K562 (cell line): ENCODE data around the gene DTYMK.

Source experiments
- CREB1 ChIP-seq, 2 experiments: sonication (generic) in 1 of 2; formaldehyde crosslinking in 1 of 2; IDR thresholded peaks; 2 replicates each; pipeline versions ENCODE4 v1.6.1 to v1.8.0; 2012 to 2022; ENCODE audit warnings: inconsistent platforms in 1 of 2, mild to moderate bottlenecking in 1 of 2, missing genetic modification reagents in 1 of 2, moderate library complexity in 1 of 2
- CTCF ChIP-seq, 3 experiments: IDR thresholded peaks in 2 of 3; conservative IDR thresholded peaks in 1 of 3; 2 replicates each; pipeline ENCODE4 v1.5.1; 2011 to 2012; ENCODE audit warnings: low read length in 3 of 3, mild to moderate bottlenecking in 3 of 3, control low read depth in 2 of 3, improper control_type of control experiment in 1 of 3, inconsistent platforms in 1 of 3, low read depth in 1 of 3, mixed read lengths in 1 of 3, moderate library complexity in 1 of 3; ENCODE audit not compliant: insufficient read depth in 2 of 3
- KAT7 ChIP-seq: sonication (generic); formaldehyde crosslinking; IDR thresholded peaks from 2 replicates; pipeline ENCODE4 v1.8.0; 2022; ENCODE audit warnings: missing genetic modification reagents, mild to moderate bottlenecking, borderline replicate concordance
- RAD21 ChIP-seq, 2 experiments: fragments of 250-450 bp in 1 of 2; fragments of 450-650 bp in 1 of 2; sonication (Bioruptor Pico) in 1 of 2; formaldehyde crosslinking in 1 of 2; IDR thresholded peaks in 1 of 2; conservative IDR thresholded peaks in 1 of 2; 2 replicates each; pipeline versions ENCODE4 v1.4.0 to v1.8.0; 2020 to 2022; ENCODE audit warnings: mild to moderate bottlenecking in 2 of 2, moderate library complexity in 1 of 2
- RBM39 ChIP-seq: fragments of 200-400 bp; formaldehyde crosslinking; optimal IDR thresholded peaks from 2 replicates; pipeline ENCODE3; 2018; ENCODE audit warnings: low read depth, low read length
- SIN3A ChIP-seq, 2 experiments: fragments of 150-350 bp in 1 of 2; IDR thresholded peaks; 2 replicates each; pipeline ENCODE4 v1.6.1; 2011 to 2016; ENCODE audit warnings: borderline replicate concordance in 2 of 2, low read depth in 2 of 2, low read length in 2 of 2, mild to moderate bottlenecking in 2 of 2, moderate library complexity in 2 of 2; ENCODE audit not compliant: control insufficient read depth in 1 of 2
- ZFX ChIP-seq: sonication (generic); formaldehyde crosslinking; IDR thresholded peaks from 2 replicates; pipeline ENCODE4 v1.8.0; 2022; ENCODE audit warnings: mild to moderate bottlenecking, missing genetic modification reagents, moderate library complexity
- TF ChIP-seq, protein P1 (sequence below), 2 experiments: fragments of 450-650 bp; formaldehyde crosslinking in 1 of 2; IDR thresholded peaks; 2 replicates each; pipeline versions ENCODE4 v1.4.0 to v1.6.1; 2014 to 2020; ENCODE audit warnings: mild to moderate bottlenecking in 2 of 2, borderline replicate concordance in 1 of 2, low read depth in 1 of 2

DNA sequence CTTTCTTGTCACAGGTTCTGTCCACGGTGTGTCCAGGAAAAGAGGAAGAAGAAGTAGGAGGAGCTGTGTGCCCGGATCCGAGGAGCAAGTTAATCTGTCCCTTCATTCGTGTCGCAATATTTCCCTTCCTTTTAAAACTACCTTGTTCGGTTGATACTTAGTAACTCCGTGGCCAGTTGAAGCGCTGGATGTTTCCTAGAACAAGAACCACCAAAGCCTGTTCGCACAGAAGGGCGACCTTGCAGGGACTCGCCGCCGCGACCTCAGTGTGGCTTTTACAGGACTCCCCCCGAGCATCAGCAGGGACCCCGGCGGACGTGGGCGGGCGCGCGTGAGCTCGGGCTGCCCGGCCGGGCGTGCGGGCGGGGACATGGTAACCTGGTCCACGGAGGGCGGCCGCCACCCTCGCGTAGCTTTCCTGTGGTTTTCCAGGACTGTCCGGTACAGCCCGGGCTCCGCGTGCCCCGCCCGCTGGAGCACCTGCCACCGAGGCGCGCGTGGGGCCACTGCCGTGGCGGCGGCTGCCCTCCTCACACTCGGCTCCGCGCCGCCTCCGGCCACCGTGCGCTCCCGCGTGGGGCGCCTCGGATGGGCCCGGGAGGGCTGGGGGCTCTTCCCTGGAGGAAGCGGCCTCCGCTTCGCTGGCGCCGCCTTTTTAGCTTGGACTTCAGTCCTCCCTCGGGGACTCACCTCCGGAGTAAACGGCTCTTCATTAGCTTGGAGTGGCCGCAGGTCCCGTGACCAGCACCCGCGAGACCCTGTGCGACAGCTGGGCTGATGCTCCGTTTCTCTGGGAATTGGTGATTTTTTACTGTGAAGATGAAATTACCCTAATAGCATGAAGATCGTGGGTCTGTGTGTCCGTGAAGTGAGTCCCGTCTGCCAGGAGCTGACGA is 38.6 kb upstream of the DTYMK start:
- TF ChIP-seq CREB1 (IDR thresholded peaks at IDR 0.05) (no peak), CREB1 (CRISPR knock-in tag; IDR thresholded peaks at IDR 0.05) (no peak), ZFX (CRISPR knock-in tag) (no peak), KAT7 (CRISPR knock-in tag) (no peak), RBM39 (no peak), CTCF (IDR thresholded peaks at IDR 0.05 in 2 of 3, conservative IDR thresholded peaks at IDR 0.05 in 1 of 3; ENCODE audit: insufficient read depth in 2 of 3, low read depth in 1 of 3, low read length in 3 of 3) (no peak), SIN3A (IDR thresholded peaks at IDR 0.05; ENCODE audit: borderline replicate concordance in 2 of 2, control insufficient read depth in 1 of 2, low read depth in 2 of 2, low read length in 2 of 2) (no peak), RAD21 (CRISPR knock-in tag; conservative IDR thresholded peaks at IDR 0.05 in 1 of 2, IDR thresholded peaks at IDR 0.05 in 1 of 2) (no peak)
- TF ChIP-seq, protein P1, sequence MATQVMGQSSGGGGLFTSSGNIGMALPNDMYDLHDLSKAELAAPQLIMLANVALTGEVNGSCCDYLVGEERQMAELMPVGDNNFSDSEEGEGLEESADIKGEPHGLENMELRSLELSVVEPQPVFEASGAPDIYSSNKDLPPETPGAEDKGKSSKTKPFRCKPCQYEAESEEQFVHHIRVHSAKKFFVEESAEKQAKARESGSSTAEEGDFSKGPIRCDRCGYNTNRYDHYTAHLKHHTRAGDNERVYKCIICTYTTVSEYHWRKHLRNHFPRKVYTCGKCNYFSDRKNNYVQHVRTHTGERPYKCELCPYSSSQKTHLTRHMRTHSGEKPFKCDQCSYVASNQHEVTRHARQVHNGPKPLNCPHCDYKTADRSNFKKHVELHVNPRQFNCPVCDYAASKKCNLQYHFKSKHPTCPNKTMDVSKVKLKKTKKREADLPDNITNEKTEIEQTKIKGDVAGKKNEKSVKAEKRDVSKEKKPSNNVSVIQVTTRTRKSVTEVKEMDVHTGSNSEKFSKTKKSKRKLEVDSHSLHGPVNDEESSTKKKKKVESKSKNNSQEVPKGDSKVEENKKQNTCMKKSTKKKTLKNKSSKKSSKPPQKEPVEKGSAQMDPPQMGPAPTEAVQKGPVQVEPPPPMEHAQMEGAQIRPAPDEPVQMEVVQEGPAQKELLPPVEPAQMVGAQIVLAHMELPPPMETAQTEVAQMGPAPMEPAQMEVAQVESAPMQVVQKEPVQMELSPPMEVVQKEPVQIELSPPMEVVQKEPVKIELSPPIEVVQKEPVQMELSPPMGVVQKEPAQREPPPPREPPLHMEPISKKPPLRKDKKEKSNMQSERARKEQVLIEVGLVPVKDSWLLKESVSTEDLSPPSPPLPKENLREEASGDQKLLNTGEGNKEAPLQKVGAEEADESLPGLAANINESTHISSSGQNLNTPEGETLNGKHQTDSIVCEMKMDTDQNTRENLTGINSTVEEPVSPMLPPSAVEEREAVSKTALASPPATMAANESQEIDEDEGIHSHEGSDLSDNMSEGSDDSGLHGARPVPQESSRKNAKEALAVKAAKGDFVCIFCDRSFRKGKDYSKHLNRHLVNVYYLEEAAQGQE (IDR thresholded peaks at IDR 0.05; ENCODE audit: borderline replicate concordance), result no peak
- TF ChIP-seq, protein P1 (CRISPR knock-in tag; IDR thresholded peaks at IDR 0.05; ENCODE audit: low read depth), result no peak
